A172 (cell line): ENCODE results near the gene HSPB1. TPM values are rescaled to one million over a fixed set of nuclear protein-coding genes. Genes with fewer than 3 reads are reported as not detected.
A peak's percentile ranks its signal among the peaks of the same experiment; 100 is the strongest.
"Not testable (repeated sequence)": the region's sequence is repeated elsewhere in the genome, so short reads cannot be mapped to it uniquely, and the experiment has no call there.

Experiments
- DNase-seq: peaks from one replicate; pipeline ENCODE4 v3.0.0-alpha.2; 2015; ENCODE audit warnings: low spot score
- total RNA-seq: library from RNA; depleted of rRNA; stranded (reverse); fragments of >200 nt; shearing (Covaris generic); gene quantifications from 2 replicates; pipeline ENCODE4 v1.2.3, GENCODE V29; 2014

The HSPB1 gene
- total RNA-seq, 1 experiment from 2014 or later = 382 TPM

GRCh38 chr7:76308874-76309273, 6.4 kb downstream of the HSPB1 start:
- DNase-seq = not testable (repeated sequence)

GRCh38 chr7:76309341-76310101, 7.0 kb downstream of the HSPB1 start:
- not testable (repeated sequence) for DNase-seq

- DNase-seq = peak; percentile 61
Observed at GRCh38 chr7:76310102-76310957, 7.9 kb downstream of the HSPB1 start.

- not testable (repeated sequence) for DNase-seq
Observed at GRCh38 chr7:76311838-76312237, 9.4 kb downstream of the HSPB1 start.

- DNase-seq = peak; percentile 98
Observed at GRCh38 chr7:76314042-76314721, 11.7 kb downstream of the HSPB1 start.

GRCh38 chr7:76314740-76315139, 12.3 kb downstream of the HSPB1 start:
- not testable (repeated sequence) for DNase-seq

GRCh38 chr7:76315364-76315763, 12.9 kb downstream of the HSPB1 start:
- DNase-seq = no peak

GRCh38 chr7:76316984-76317781, 14.7 kb downstream of the HSPB1 start:
- no peak for DNase-seq

- DNase-seq = peak; percentile 97
Observed at GRCh38 chr7:76317782-76318487, 15.5 kb downstream of the HSPB1 start.

GRCh38 chr7:76318488-76319353, 16.2 kb downstream of the HSPB1 start:
- DNase-seq = peak; percentile 90

- no peak for DNase-seq
Observed at GRCh38 chr7:76325092-76325491, 22.6 kb downstream of the HSPB1 start.

GRCh38 chr7:76325811-76326210, 23.3 kb downstream of the HSPB1 start:
- DNase-seq = no peak

- DNase-seq = peak; percentile 71
Observed at GRCh38 chr7:76326646-76327233, 24.3 kb downstream of the HSPB1 start.

- DNase-seq = no peak
Observed at GRCh38 chr7:76327610-76328009, 25.1 kb downstream of the HSPB1 start.

- DNase-seq = no peak
Observed at GRCh38 chr7:76328389-76328788, 25.9 kb downstream of the HSPB1 start.

- DNase-seq = no peak
Observed at GRCh38 chr7:76329479-76329878, 27.0 kb downstream of the HSPB1 start.

- no peak for DNase-seq
Observed at GRCh38 chr7:76330261-76330660, 27.8 kb downstream of the HSPB1 start.

GRCh38 chr7:76330673-76331072, 28.2 kb downstream of the HSPB1 start:
- no peak for DNase-seq

- DNase-seq = no peak
Observed at GRCh38 chr7:76332078-76332477, 29.6 kb downstream of the HSPB1 start.
